Hematopoietic multipotent progenitor cell treated with erythropoietin and hydrocortisone succinate and interleukin-3 and kit ligand, for 4 days (in vitro differentiated cells): ENCODE results near the gene TPM4.

Source experiments
- DNase-seq: peaks from one replicate; pipeline ENCODE4 v3.0.0-alpha.2; 2015

Gene TPM4

GRCh38 chr19:16133818-16134217 is 57.5 kb downstream of the TPM4 start:
- DNase-seq: no peak

- DNase-seq: no peak
Measured at GRCh38 chr19:16134510-16134909, 58.2 kb downstream of the TPM4 start.

- DNase-seq: no peak
Measured at GRCh38 chr19:16135430-16136127, 59.3 kb downstream of the TPM4 start.

GRCh38 chr19:16136185-16136999 is 60.1 kb downstream of the TPM4 start:
- DNase-seq: peak; percentile 80

GRCh38 chr19:16139752-16140151 is 63.5 kb downstream of the TPM4 start:
- DNase-seq: peak; percentile 96

- peak; percentile 95 for DNase-seq
Measured at GRCh38 chr19:16141043-16141442, 64.7 kb downstream of the TPM4 start.

GRCh38 chr19:16142032-16142580 is 65.8 kb downstream of the TPM4 start:
- DNase-seq: peak; percentile 49

GRCh38 chr19:16143399-16144215 is 67.3 kb downstream of the TPM4 start, which contains the start of gene HSH2D:
HSH2D (plus strand) TSS chr19:16143685; CDS start chr19:16148751, 5,066 bp downstream.
- peak; percentile 92 for DNase-seq

- DNase-seq: no peak
Measured at GRCh38 chr19:16144216-16144581, 67.9 kb downstream of the TPM4 start.

GRCh38 chr19:16146112-16146511 is 69.8 kb downstream of the TPM4 start:
- no peak for DNase-seq

GRCh38 chr19:16148443-16149229 is 72.3 kb downstream of the TPM4 start:
- DNase-seq: peak; percentile 54
